ENCODE measurements around the gene TSPAN12. TPM values are rescaled to one million over a fixed set of nuclear protein-coding genes. Genes with fewer than 3 reads are reported as not detected.

The TSPAN12 gene
- total and polyA plus RNA-seq, 2 donors (not counting 1 experiment from before 2014, with no cell fraction given): 1.7 to 2.7 TPM

GRCh38 chr7:120827371-120828118 lies 30.4 kb downstream of the TSPAN12 start:
- Histone ChIP-seq H3K9me3 (ENCODE audit: control insufficient read depth, insufficient read depth, low read depth, low read length) (no peaks in the 10 kb centered on the region), H3K27ac (ENCODE audit: insufficient read depth, low read length) (no peak overlapping the region), H3K36me3 (ENCODE audit: control insufficient read depth, insufficient read depth, low read length) (no peaks in the 10 kb centered on the region), H3K27me3 (ENCODE audit: control insufficient read depth, insufficient read depth, low read length) (no peaks in the 10 kb centered on the region), H2AFZ (ENCODE audit: low read length) (no peak overlapping the region), H3K4me2 (ENCODE audit: extremely low read depth, insufficient read depth, low read length) (peak overlapping the region; percentile 11), H3K4me3 (replicated peaks in 1 of 4; ENCODE audit: control extremely low read depth in 1 of 4, insufficient read depth in 1 of 4, low read depth in 3 of 4, low read length in 4 of 4) (no peak overlapping the region), H4K20me1 (ENCODE audit: control insufficient read depth, extremely low read depth, insufficient read depth, low read length) (no peaks in the 10 kb centered on the region), H3K79me2 (ENCODE audit: control insufficient read depth, insufficient read depth, low read length) (no peaks in the 10 kb centered on the region), H3K4me1 (ENCODE audit: control insufficient read depth, extremely low read depth, insufficient read depth, low read length) (no peaks in the 10 kb centered on the region), H3K9ac (ENCODE audit: insufficient read depth, low read length) (no peak overlapping the region)
- TF ChIP-seq CTCF (conservative IDR thresholded peaks at IDR 0.05 in 1 of 2, IDR thresholded peaks at IDR 0.05 in 1 of 2; ENCODE audit: low read depth in 1 of 2, low read length in 2 of 2): no peak
- TF ChIP-seq EZH2 (IDR thresholded peaks at IDR 0.05; ENCODE audit: low read length, missing control alignments): no peak
- DNase-seq (ENCODE audit: low read depth in 2 of 2): peak in 1 of 2 donors; percentile 46

GRCh38 chr7:120825576-120825975 lies 32.4 kb downstream of the TSPAN12 start:
- Histone ChIP-seq H3K4me3 (replicated peaks in 1 of 4; ENCODE audit: control extremely low read depth in 1 of 4, insufficient read depth in 1 of 4, low read depth in 3 of 4, low read length in 4 of 4) (no peak overlapping the region), H3K4me1 (ENCODE audit: control insufficient read depth, extremely low read depth, insufficient read depth, low read length) (no peaks in the 10 kb centered on the region), H3K27ac (ENCODE audit: insufficient read depth, low read length) (no peak overlapping the region), H3K9ac (ENCODE audit: insufficient read depth, low read length) (no peak overlapping the region), H3K9me3 (ENCODE audit: control insufficient read depth, insufficient read depth, low read depth, low read length) (no peaks in the 10 kb centered on the region), H4K20me1 (ENCODE audit: control insufficient read depth, extremely low read depth, insufficient read depth, low read length) (no peaks in the 10 kb centered on the region), H2AFZ (ENCODE audit: low read length) (no peak overlapping the region), H3K4me2 (ENCODE audit: extremely low read depth, insufficient read depth, low read length) (no peak overlapping the region), H3K36me3 (ENCODE audit: control insufficient read depth, insufficient read depth, low read length) (no peaks in the 10 kb centered on the region), H3K79me2 (ENCODE audit: control insufficient read depth, insufficient read depth, low read length) (no peaks in the 10 kb centered on the region), H3K27me3 (ENCODE audit: control insufficient read depth, insufficient read depth, low read length) (peaks cover 3% of the 10 kb centered on the region)
- DNase-seq (ENCODE audit: low read depth in 2 of 2): no peak
- TF ChIP-seq CTCF (conservative IDR thresholded peaks at IDR 0.05 in 1 of 2, IDR thresholded peaks at IDR 0.05 in 1 of 2; ENCODE audit: low read depth in 1 of 2, low read length in 2 of 2) (no peak), EZH2 (IDR thresholded peaks at IDR 0.05; ENCODE audit: low read length, missing control alignments) (no peak)

- H3K27ac ChIP-seq (ENCODE audit: insufficient read depth, low read length): no peak overlapping the region
- peak; percentile 4 to 41 for DNase-seq (ENCODE audit: low read depth in 2 of 2)
- TF ChIP-seq EZH2 (IDR thresholded peaks at IDR 0.05; ENCODE audit: low read length, missing control alignments) (no peak), CTCF (conservative IDR thresholded peaks at IDR 0.05 in 1 of 2, IDR thresholded peaks at IDR 0.05 in 1 of 2; ENCODE audit: low read depth in 1 of 2, low read length in 2 of 2) (no peak)
These were observed 32.8 kb downstream of the TSPAN12 start for GRCh38 chr7:120825152-120825551.

More at GRCh38 chr7:120825152-120825551, 32.8 kb downstream of the TSPAN12 start:
- H3K4me3 ChIP-seq (replicated peaks in 1 of 4; ENCODE audit: control extremely low read depth in 1 of 4, insufficient read depth in 1 of 4, low read depth in 3 of 4, low read length in 4 of 4): no peak overlapping the region
- no peak overlapping the region for H2AFZ ChIP-seq (ENCODE audit: low read length)
- no peaks in the 10 kb centered on the region for H3K4me1 ChIP-seq (ENCODE audit: control insufficient read depth, extremely low read depth, insufficient read depth, low read length)
- peaks cover 3% of the 10 kb centered on the region for H3K27me3 ChIP-seq (ENCODE audit: control insufficient read depth, insufficient read depth, low read length)
- H3K4me2 ChIP-seq (ENCODE audit: extremely low read depth, insufficient read depth, low read length): no peak overlapping the region
- no peak overlapping the region for H3K9ac ChIP-seq (ENCODE audit: insufficient read depth, low read length)
- H3K79me2 ChIP-seq (ENCODE audit: control insufficient read depth, insufficient read depth, low read length): no peaks in the 10 kb centered on the region
- no peaks in the 10 kb centered on the region for H4K20me1 ChIP-seq (ENCODE audit: control insufficient read depth, extremely low read depth, insufficient read depth, low read length)
- no peaks in the 10 kb centered on the region for H3K36me3 ChIP-seq (ENCODE audit: control insufficient read depth, insufficient read depth, low read length)
- no peaks in the 10 kb centered on the region for H3K9me3 ChIP-seq (ENCODE audit: control insufficient read depth, insufficient read depth, low read depth, low read length)
